ENCODE measurements around the gene ZNF784. TPM values are rescaled to one million over a fixed set of nuclear protein-coding genes. Genes with fewer than 3 reads are reported as not detected.

ZNF784 gene
- total and polyA plus RNA-seq, 9 of the 15 experiments (the other 6 are each of a cell fraction or from before 2014, with no cell fraction given): 0.14 to 6.1 (median 2.1) TPM

DNA sequence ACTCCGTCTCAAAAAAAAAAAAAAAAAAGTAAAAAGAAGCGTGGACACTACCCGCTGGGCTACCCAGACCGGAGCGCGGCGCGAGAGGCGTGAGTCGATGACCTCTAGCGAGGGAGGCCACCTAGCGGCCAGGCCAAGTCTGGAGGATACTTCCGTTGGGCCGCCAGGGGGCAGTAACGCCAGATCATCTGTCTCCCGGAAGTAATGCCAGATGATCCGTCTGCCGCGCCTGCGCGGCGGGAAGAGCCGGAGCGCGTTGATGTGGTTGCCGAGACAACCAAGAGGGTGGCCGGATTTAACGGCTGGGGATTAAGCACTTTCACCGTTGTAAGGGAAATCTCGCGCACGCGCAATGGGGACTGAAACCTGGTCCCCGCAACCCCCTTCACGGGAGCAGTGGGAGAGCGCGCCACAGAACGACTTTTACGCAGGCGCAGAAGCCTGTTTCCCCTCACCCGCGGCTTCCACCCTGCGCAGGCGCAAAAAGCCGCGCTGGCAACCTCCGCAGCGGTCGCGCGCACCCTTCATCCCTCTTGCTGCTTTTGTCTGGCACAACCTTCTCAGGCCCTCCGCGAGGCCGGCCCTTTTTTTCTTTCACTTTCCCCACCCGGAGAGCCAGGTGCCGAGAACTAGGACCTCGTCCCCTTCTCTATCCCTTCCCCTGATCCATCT is 29.4 kb upstream of the ZNF784 start (continued):
- TF ChIP-seq, protein P1, sequence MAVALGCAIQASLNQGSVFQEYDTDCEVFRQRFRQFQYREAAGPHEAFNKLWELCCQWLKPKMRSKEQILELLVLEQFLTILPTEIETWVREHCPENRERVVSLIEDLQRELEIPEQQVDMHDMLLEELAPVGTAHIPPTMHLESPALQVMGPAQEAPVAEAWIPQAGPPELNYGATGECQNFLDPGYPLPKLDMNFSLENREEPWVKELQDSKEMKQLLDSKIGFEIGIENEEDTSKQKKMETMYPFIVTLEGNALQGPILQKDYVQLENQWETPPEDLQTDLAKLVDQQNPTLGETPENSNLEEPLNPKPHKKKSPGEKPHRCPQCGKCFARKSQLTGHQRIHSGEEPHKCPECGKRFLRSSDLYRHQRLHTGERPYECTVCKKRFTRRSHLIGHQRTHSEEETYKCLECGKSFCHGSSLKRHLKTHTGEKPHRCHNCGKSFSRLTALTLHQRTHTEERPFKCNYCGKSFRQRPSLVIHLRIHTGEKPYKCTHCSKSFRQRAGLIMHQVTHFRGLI (CRISPR knock-in tag; IDR thresholded peaks at IDR 0.05): no peak
- TF ChIP-seq ASH1L (IDR thresholded peaks at IDR 0.05; ENCODE audit: borderline replicate concordance, low read depth, partially characterized antibody): no peak
- peak; percentile 92 for TF ChIP-seq FIP1L1 (IDR thresholded peaks at IDR 0.05; ENCODE audit: low read depth, low read length, poor library complexity, severe bottlenecking)
- TF ChIP-seq NCOA4 (IDR thresholded peaks at IDR 0.05; ENCODE audit: partially characterized antibody): no peak
- no peak; the same call in 1 of the 2 replicates for TF ChIP-seq HDAC2 (IDR thresholded peaks at IDR 0.05)
- no peak for TF ChIP-seq ZNF124 (CRISPR knock-in tag; IDR thresholded peaks at IDR 0.05)
- TF ChIP-seq RBM39 (optimal IDR thresholded peaks at IDR 0.05; ENCODE audit: low read depth, low read length): no peak
- peak; percentile 90; the same call in 1 of the 2 replicates for TF ChIP-seq ZNF830 (CRISPR knock-in tag; IDR thresholded peaks at IDR 0.05)
- peak; percentile 71 for TF ChIP-seq SOX6 (IDR thresholded peaks at IDR 0.05)
- TF ChIP-seq, protein P2, sequence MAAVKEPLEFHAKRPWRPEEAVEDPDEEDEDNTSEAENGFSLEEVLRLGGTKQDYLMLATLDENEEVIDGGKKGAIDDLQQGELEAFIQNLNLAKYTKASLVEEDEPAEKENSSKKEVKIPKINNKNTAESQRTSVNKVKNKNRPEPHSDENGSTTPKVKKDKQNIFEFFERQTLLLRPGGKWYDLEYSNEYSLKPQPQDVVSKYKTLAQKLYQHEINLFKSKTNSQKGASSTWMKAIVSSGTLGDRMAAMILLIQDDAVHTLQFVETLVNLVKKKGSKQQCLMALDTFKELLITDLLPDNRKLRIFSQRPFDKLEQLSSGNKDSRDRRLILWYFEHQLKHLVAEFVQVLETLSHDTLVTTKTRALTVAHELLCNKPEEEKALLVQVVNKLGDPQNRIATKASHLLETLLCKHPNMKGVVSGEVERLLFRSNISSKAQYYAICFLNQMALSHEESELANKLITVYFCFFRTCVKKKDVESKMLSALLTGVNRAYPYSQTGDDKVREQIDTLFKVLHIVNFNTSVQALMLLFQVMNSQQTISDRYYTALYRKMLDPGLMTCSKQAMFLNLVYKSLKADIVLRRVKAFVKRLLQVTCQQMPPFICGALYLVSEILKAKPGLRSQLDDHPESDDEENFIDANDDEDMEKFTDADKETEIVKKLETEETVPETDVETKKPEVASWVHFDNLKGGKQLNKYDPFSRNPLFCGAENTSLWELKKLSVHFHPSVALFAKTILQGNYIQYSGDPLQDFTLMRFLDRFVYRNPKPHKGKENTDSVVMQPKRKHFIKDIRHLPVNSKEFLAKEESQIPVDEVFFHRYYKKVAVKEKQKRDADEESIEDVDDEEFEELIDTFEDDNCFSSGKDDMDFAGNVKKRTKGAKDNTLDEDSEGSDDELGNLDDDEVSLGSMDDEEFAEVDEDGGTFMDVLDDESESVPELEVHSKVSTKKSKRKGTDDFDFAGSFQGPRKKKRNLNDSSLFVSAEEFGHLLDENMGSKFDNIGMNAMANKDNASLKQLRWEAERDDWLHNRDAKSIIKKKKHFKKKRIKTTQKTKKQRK (IDR thresholded peaks at IDR 0.05; ENCODE audit: borderline replicate concordance, low read depth, low read length): no peak
- TF ChIP-seq SETDB1 (IDR thresholded peaks at IDR 0.05; ENCODE audit: low read length): no peak
- TF ChIP-seq, protein P3, sequence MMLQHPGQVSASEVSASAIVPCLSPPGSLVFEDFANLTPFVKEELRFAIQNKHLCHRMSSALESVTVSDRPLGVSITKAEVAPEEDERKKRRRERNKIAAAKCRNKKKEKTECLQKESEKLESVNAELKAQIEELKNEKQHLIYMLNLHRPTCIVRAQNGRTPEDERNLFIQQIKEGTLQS (IDR thresholded peaks at IDR 0.05): no peak; the same call in 1 of the 2 replicates
- TF ChIP-seq, protein P3 (CRISPR knock-in tag; conservative IDR thresholded peaks at IDR 0.05): no peak
- TF ChIP-seq, protein P4, sequence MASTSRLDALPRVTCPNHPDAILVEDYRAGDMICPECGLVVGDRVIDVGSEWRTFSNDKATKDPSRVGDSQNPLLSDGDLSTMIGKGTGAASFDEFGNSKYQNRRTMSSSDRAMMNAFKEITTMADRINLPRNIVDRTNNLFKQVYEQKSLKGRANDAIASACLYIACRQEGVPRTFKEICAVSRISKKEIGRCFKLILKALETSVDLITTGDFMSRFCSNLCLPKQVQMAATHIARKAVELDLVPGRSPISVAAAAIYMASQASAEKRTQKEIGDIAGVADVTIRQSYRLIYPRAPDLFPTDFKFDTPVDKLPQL (IDR thresholded peaks at IDR 0.05; ENCODE audit: extremely low read depth, insufficient read length): no peak
- TF ChIP-seq TBP (optimal IDR thresholded peaks at IDR 0.05; ENCODE audit: low read depth, low read length): peak; percentile 55
- no peak for TF ChIP-seq ZNF551 (CRISPR knock-in tag; IDR thresholded peaks at IDR 0.05)
- 0 out of 2 replicates have a peak, but pooled peaks have one; percentile 50 for TF ChIP-seq HIVEP1 (CRISPR knock-in tag; IDR thresholded peaks at IDR 0.05)
- peak; percentile 21 to 83; a peak in 3 of 4 replicates for TF ChIP-seq RCOR1 (IDR thresholded peaks at IDR 0.05; ENCODE audit: borderline replicate concordance in 1 of 2, low read depth in 2 of 2, low read length in 2 of 2)
- TF ChIP-seq ZBTB8A (IDR thresholded peaks at IDR 0.05; ENCODE audit: partially characterized antibody): no peak
- no peak for TF ChIP-seq KAT7 (CRISPR knock-in tag; IDR thresholded peaks at IDR 0.05; ENCODE audit: borderline replicate concordance)
- TF ChIP-seq RBM17 (IDR thresholded peaks at IDR 0.05; ENCODE audit: borderline replicate concordance, low read depth, low read length): no peak
- TF ChIP-seq GTF2A2 (tag; IDR thresholded peaks at IDR 0.05): no peak
- no peak for TF ChIP-seq SRSF7 (optimal IDR thresholded peaks at IDR 0.05; ENCODE audit: low read depth, low read length)

All from K562 (cell line).